Small intestine (tissue), 7 donors: ENCODE results near the gene ZNF497. TPM values are rescaled to one million over a fixed set of nuclear protein-coding genes. Genes with fewer than 3 reads are reported as not detected.
"Not testable (repeated sequence)": the region's sequence is repeated elsewhere in the genome, so short reads cannot be mapped to it uniquely, and the experiment has no call there.

Experiments used
- DNase-seq, 2 donors: peaks; one replicate each; pipeline versions ENCODE4 v3.0.0 to v3.0.0-alpha.2; 2013
- FAIRE-seq: peaks from 2 replicates; lab custom pipeline; 2012; peaks lifted over from hg19 to GRCh38; lab: Jason Lieb, UNC
- H3K27ac ChIP-seq, 3 donors: one replicate each; pipeline ENCODE4 v1.5.1; 2013; ENCODE audit warnings: low read length in 2 of 3, mild to moderate bottlenecking in 2 of 3, control low read depth in 1 of 3, inconsistent platforms in 1 of 3, low read depth in 1 of 3, moderate library complexity in 1 of 3
- H3K27me3 ChIP-seq, 3 donors: one replicate each; pipeline ENCODE4 v1.6.1; 2013; ENCODE audit warnings: low read length in 3 of 3, inconsistent platforms in 1 of 3; ENCODE audit not compliant: control insufficient read depth in 3 of 3, insufficient read depth in 3 of 3
- H3K36me3 ChIP-seq, 3 donors: one replicate each; pipeline ENCODE4 v1.6.1; 2013; ENCODE audit warnings: low read length in 3 of 3, inconsistent platforms in 1 of 3, low read depth in 1 of 3, mild to moderate bottlenecking in 1 of 3, moderate library complexity in 1 of 3; ENCODE audit not compliant: control insufficient read depth in 3 of 3, insufficient read depth in 2 of 3
- H3K4me1 ChIP-seq, 3 donors: one replicate each; pipeline ENCODE4 v1.6.1; 2013; ENCODE audit warnings: low read length in 2 of 3, inconsistent platforms in 1 of 3, low read depth in 1 of 3, mild to moderate bottlenecking in 1 of 3, moderate library complexity in 1 of 3; ENCODE audit not compliant: control insufficient read depth in 3 of 3, insufficient read depth in 2 of 3
- H3K4me3 ChIP-seq, 3 donors: one replicate each; pipeline ENCODE4 v1.5.1; 2013; ENCODE audit warnings: low read length in 3 of 3, control low read depth in 1 of 3, inconsistent platforms in 1 of 3, low read depth in 1 of 3, mild to moderate bottlenecking in 1 of 3, moderate library complexity in 1 of 3
- H3K9me3 ChIP-seq, 2 donors: one replicate each; pipeline ENCODE4 v1.6.1; 2013; ENCODE audit warnings: low read depth in 1 of 2, low read length in 1 of 2; ENCODE audit not compliant: control insufficient read depth in 2 of 2, insufficient read depth in 1 of 2
- WGBS, 3 donors: extraction: QIAGEN DNeasy Blood & Tissue Kit; methylation state at CpG; one replicate each; pipeline ENCODE4 v1.1.7; 2013; 5-methylcytosine and 5-hydroxymethylcytosine counted together
- polyA plus RNA-seq, 4 donors: library from polyadenylated mRNA; stranded (reverse) in 3 of 4; unstranded in 1 of 4; fragments of 200-250 nt in 3 of 4; fragments of 120-200 nt in 1 of 4; gene quantifications; one replicate each; pipeline versions ENCODE4 v1.2.1 to v1.2.3, GENCODE V29; 2013
- donor health status: healthy with polysubstance abuse.
- donor health status: control.
- donor health status: control.
- donor health status: Bipolar disorder and iron deficiency.
- donor health status: healthy.

ZNF497 gene
- polyA plus RNA-seq, 4 donors: 0.22 to 2.3 (median 0.82) TPM; not detected in 1

GRCh38 chr19:58350001-58350861 lies 12.3 kb downstream of the ZNF497 start:
- H3K4me3 ChIP-seq: peak overlapping the region in 1 of 3 donors; percentile 14

DNA sequence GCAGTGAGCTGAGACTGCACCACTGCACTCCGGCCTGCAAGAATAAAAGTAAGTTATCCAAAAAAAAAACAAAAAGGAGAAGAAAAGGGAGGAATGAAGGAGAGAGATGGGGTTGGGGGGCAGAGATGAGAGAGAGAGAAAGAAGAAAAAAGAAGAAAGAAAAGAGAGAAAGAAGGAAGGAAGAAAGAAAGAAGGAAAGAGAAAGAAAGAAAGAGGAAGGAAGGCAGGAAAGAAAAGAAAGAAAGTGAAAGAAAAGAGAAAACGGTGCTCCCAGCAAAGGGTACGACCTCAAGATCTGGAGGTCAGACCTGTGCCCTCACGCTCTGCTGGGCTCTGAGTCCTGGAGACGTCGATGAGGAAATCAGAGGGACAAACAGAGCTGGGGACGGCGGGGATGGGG lies 13.0 kb downstream of the ZNF497 start:
- no peak overlapping the region for H3K4me3 ChIP-seq
- 35 to 47% (median 37%) methylated on average over 8 of the region's 8 CpGs for WGBS, 3 donors
- peaks cover 0 to 90% (median 3%) of the 10 kb centered on the region in 3 donors for H3K27me3 ChIP-seq
- no peak for DNase-seq
- peaks cover 0 to 2% (median 0%) of the 10 kb centered on the region in 3 donors for H3K36me3 ChIP-seq
- no peak for FAIRE-seq
- H3K9me3 ChIP-seq: no peaks in the 10 kb centered on the region
- no peak overlapping the region for H3K27ac ChIP-seq
- H3K4me1 ChIP-seq: no peaks in the 10 kb centered on the region

More at GRCh38 chr19:58350001-58350861, 12.3 kb downstream of the ZNF497 start:
- DNase-seq: peak in 1 of 2 donors; percentile 47
- no peaks in the 10 kb centered on the region for H3K4me1 ChIP-seq
- H3K36me3 ChIP-seq: peaks cover 0 to 2% (median 0%) of the 10 kb centered on the region in 3 donors
- WGBS, 3 donors: 18 to 39% (median 19%) methylated on average over 48 to 84 of the region's 84 CpGs
- FAIRE-seq: no peak
- H3K27ac ChIP-seq: no peak overlapping the region
- no peaks in the 10 kb centered on the region for H3K9me3 ChIP-seq
- H3K27me3 ChIP-seq: peaks cover 0 to 92% (median 3%) of the 10 kb centered on the region in 3 donors

DNA sequence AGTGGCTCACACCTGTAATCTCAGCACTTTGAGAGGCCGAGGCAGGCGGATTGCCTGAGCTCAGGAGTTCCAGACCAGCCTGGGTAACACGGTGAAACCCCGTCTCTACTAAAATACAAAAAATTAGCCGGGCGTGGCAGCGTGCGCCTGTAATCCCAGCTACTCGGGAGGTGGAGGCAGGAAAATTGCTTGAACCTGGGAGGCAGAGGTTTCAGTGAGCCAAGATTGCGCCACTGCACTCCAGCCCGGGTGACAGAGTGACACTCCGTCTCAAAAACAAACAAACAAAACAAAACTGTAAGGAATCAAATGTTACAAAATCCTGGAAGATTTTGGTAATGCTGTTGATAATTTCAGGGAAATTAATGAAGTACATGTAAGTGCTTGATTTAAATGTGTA lies 14.5 kb downstream of the ZNF497 start:
- peak overlapping the region in 2 of 3 donors; percentile 23 to 31 for H3K4me3 ChIP-seq

GRCh38 chr19:58346961-58347929 lies 15.3 kb downstream of the ZNF497 start:
- H3K27me3 ChIP-seq: peaks cover 0 to 70% (median 3%) of the 10 kb centered on the region in 3 donors
- DNase-seq (peak; percentile 20 to 44), FAIRE-seq (no peak)
- no peaks in the 10 kb centered on the region for H3K4me1 ChIP-seq
- peak overlapping the region; percentile 29 to 33 (median 31) for H3K4me3 ChIP-seq
- WGBS, 3 donors: 2 to 9% (median 8%) methylated on average over 64 to 82 of the region's 82 CpGs
- peak overlapping the region in 1 of 3 donors; percentile 73 for H3K27ac ChIP-seq
- H3K36me3 ChIP-seq: no peaks in the 10 kb centered on the region
- H3K9me3 ChIP-seq: no peaks in the 10 kb centered on the region

More for the DNA sequence above, 14.5 kb downstream of the ZNF497 start:
- not testable (repeated sequence) for H3K4me1 ChIP-seq, H3K9me3 ChIP-seq, H3K27ac ChIP-seq, DNase-seq, H3K36me3 ChIP-seq, FAIRE-seq
- WGBS, 3 donors: 15 to 26% (median 25%) methylated on average over 12 of the region's 12 CpGs
- H3K27me3 ChIP-seq: peaks cover 0 to 78% (median 3%) of the 10 kb centered on the region in 3 donors

DNA sequence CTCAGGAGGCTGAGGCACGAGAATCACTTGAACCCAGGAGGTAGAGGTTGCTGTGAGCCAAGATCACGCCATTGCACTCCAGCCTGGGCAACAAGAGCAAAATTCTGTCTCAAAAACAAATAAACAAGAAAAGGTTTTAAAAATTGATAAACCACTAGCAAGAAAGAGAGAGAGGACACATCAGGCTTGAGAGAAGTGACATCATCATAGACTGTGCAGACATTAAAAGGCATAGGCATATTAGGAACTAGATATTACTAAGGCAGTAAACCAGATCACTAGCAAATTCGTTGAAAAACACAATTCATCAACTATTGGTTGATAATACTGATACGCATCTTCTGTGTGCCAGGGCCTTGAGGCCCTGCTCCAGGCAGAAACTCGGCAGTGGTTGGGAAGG lies 17.0 kb downstream of the ZNF497 start:
- no peaks in the 10 kb centered on the region for H3K4me1 ChIP-seq
- no peaks in the 10 kb centered on the region for H3K9me3 ChIP-seq
- WGBS, 3 donors: 59 to 71% (median 65%) methylated on average over 5 of the region's 5 CpGs
- no peak overlapping the region for H3K27ac ChIP-seq
- peaks cover 0 to 53% (median 0%) of the 10 kb centered on the region in 3 donors for H3K27me3 ChIP-seq
- H3K36me3 ChIP-seq: peaks cover 0 to 5% (median 0%) of the 10 kb centered on the region in 3 donors
- H3K4me3 ChIP-seq: no peak overlapping the region
- no peak for DNase-seq
- FAIRE-seq: no peak

- H3K27me3 ChIP-seq: no peaks in the 10 kb centered on the region
- WGBS, 3 donors: 85 to 94% (median 88%) methylated on average over 30 of the region's 30 CpGs
- peaks cover 9 to 60% (median 14%) of the 10 kb centered on the region in 3 donors for H3K36me3 ChIP-seq
Observed at GRCh38 chr19:58338825-58339558, 23.6 kb downstream of the ZNF497 start.

DNA sequence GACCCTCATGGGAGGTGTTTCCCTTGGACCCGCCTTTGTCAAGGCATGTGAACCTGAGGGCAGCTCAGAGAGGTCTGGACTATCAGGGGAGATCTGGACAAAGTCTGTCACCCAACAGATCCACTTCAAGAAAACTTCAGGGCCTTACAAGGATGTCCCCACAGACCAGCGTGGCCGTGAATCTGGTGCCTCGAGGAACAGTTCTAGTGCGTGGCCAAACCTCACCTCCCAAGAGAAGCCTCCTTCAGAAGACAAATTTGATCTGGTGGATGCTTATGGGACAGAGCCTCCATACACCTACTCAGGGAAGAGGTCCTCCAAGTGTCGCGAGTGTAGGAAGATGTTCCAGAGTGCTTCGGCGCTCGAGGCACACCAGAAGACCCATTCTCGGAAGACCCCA lies 24.2 kb downstream of the ZNF497 start:
- H3K27ac ChIP-seq: no peak overlapping the region
- FAIRE-seq (no peak), DNase-seq (no peak)
- no peaks in the 10 kb centered on the region for H3K4me1 ChIP-seq
- peaks cover 9 to 60% (median 14%) of the 10 kb centered on the region in 3 donors for H3K36me3 ChIP-seq
- no peaks in the 10 kb centered on the region for H3K27me3 ChIP-seq
- 97 to 99% (median 98%) methylated on average over 11 of the region's 11 CpGs for WGBS, 3 donors
- no peak overlapping the region for H3K4me3 ChIP-seq
- H3K9me3 ChIP-seq: peaks cover 2 to 9% of the 10 kb centered on the region in 2 donors

More at GRCh38 chr19:58338825-58339558, 23.6 kb downstream of the ZNF497 start:
- Histone ChIP-seq H3K4me3 (no peak overlapping the region), H3K27ac (no peak overlapping the region), H3K9me3 (peaks cover 2 to 9% of the 10 kb centered on the region in 2 donors), H3K4me1 (no peaks in the 10 kb centered on the region)
- FAIRE-seq (no peak), DNase-seq (no peak)
